Subcutaneous abdominal adipose tissue (tissue), 5 donors: ENCODE data around the gene TUBB4B.

Source experiments
- H3K27ac ChIP-seq: one replicate; pipeline ENCODE4 v1.7.0; 2013; ENCODE audit warnings: low read depth, mild to moderate bottlenecking, inconsistent platforms, low read length, moderate library complexity
- H3K27me3 ChIP-seq, 5 donors: one replicate each; pipeline ENCODE4 v1.7.0; 2013; ENCODE audit warnings: low read length in 5 of 5, inconsistent platforms in 1 of 5; ENCODE audit not compliant: control insufficient read depth in 5 of 5, insufficient read depth in 4 of 5
- H3K36me3 ChIP-seq, 5 donors: one replicate each; pipeline ENCODE4 v1.7.0; 2013; ENCODE audit warnings: low read length in 5 of 5; ENCODE audit not compliant: control insufficient read depth in 5 of 5, insufficient read depth in 5 of 5
- H3K4me1 ChIP-seq, 5 donors: one replicate each; pipeline ENCODE4 v1.7.0; 2013; ENCODE audit warnings: low read length in 5 of 5, mild to moderate bottlenecking in 3 of 5, moderate library complexity in 1 of 5; ENCODE audit not compliant: control insufficient read depth in 5 of 5, insufficient read depth in 5 of 5
- H3K4me3 ChIP-seq, 5 donors: one replicate each; pipeline ENCODE4 v1.7.0; 2013; ENCODE audit warnings: low read length in 5 of 5, low read depth in 1 of 5
- H3K9ac ChIP-seq, 5 donors: one replicate each; pipeline ENCODE4 v1.7.0; 2013; ENCODE audit warnings: low read length in 5 of 5, mild to moderate bottlenecking in 4 of 5, moderate library complexity in 3 of 5
- H3K9me3 ChIP-seq, 5 donors: one replicate each; pipeline ENCODE4 v1.7.0; 2013; ENCODE audit warnings: low read length in 5 of 5; ENCODE audit not compliant: control insufficient read depth in 5 of 5
- donor health status: healthy.
- donor health status: healthy.
- donor health status: healthy.
- donor health status: healthy.
- donor health status: healthy.

The TUBB4B gene

GRCh38 chr9:137278721-137279711 lies 37.9 kb downstream of the TUBB4B start:
- no peak overlapping the region for H3K27ac ChIP-seq

DNA sequence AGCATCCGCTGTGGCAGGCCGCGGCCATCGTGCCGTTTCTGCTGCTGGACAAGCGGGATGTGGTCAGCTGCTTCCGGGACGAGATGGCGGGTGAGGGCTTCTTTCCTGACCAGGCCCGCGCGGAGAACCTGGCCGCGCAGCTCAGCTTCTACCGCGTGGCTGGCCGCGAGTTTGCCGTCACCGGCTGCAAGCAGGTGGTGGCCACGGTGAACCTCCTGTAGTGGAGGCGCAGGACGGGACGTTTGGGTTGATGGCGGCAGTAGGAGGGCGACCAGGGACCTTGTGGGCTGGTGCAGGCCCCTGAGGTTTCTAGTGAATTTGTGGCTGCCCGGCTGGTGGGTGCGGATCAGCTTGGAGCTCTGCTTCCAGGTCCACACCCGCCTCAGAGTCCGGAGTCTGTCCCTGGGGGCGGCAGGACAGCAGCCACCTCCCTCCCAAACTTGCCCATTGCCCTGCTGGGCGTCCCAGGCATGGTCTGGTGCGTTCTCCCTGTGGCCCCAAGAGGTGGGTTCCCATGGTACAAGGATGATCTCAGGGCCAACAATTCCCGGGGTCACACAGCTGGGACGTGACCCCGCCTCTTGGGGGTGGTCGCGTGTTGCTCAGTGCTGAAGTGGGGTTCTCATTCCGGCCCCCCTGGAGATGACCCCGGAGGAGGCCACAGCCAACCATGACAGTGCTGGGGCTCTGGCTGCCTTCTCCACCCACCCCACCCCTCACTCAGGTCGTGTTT lies 38.8 kb downstream of the TUBB4B start:
- peaks cover 0 to 22% (median 10%) of the 10 kb centered on the region in 5 donors for H3K27me3 ChIP-seq
- peaks cover 0 to 19% (median 8%) of the 10 kb centered on the region in 5 donors for H3K36me3 ChIP-seq
- no peak overlapping the region for H3K27ac ChIP-seq
- peaks cover 0 to 58% (median 41%) of the 10 kb centered on the region in 5 donors for H3K4me1 ChIP-seq
- no peak overlapping the region for H3K9ac ChIP-seq
- H3K9me3 ChIP-seq, result peaks cover 0 to 3% (median 0%) of the 10 kb centered on the region in 5 donors
- no peak overlapping the region for H3K4me3 ChIP-seq

More at GRCh38 chr9:137278721-137279711, 37.9 kb downstream of the TUBB4B start:
- Histone ChIP-seq H3K4me3 (peak overlapping the region in 2 of 5 donors; percentile 42 to 68), H3K9ac (no peak overlapping the region), H3K9me3 (peaks cover 0 to 3% (median 0%) of the 10 kb centered on the region in 5 donors), H3K4me1 (peaks cover 0 to 66% (median 48%) of the 10 kb centered on the region in 5 donors), H3K36me3 (peaks cover 0 to 19% (median 8%) of the 10 kb centered on the region in 5 donors), H3K27me3 (peaks cover 0 to 22% (median 10%) of the 10 kb centered on the region in 5 donors)

DNA sequence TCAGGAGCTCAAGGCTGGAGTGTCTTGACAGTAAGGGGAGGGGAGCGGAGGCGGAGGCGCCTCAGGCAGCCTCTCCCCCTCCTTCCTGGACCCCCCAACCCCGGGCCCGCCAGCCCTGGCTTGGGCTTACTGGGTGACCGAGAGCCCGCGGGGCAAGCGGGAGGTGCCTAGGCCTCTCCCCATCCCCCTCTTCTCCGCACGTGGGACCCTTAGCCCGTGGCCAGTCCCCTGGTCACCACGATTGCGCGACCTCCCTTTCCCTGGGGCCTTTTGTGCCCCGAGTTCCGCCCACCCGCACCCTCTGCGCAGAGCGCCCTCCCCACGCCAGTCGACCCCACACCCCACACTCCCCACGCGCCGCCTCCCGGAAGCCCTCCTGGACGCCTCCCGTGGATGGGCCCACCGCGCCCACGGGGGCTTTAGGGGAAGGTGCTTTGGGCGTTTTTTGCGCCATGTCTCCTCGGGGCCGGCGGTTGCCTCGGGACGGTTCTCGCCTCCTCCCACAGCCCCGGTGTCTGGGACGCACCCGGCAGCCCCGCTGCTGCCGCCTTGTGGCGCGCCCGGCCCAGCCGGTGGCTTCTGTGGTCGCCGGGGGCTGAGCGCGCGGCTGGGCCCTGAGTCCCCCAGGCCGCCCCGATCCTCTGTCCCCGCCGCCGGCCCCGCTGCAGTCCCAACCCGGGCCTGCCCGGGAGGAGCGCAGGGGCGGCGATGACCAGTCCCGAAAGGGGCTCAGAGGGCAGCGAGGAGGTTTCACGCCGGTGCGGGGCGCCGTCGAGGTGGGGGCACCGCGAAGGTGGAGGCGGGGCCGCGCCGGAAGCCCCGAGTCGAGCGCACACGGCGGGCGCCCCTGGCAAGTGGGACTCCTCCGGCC lies 39.6 kb downstream of the TUBB4B start:
- peak overlapping the region in 1 of 5 donors; percentile 34 for H3K4me3 ChIP-seq
- H3K9me3 ChIP-seq, result peaks cover 0 to 3% (median 0%) of the 10 kb centered on the region in 5 donors
- no peak overlapping the region for H3K9ac ChIP-seq
- H3K27ac ChIP-seq, result no peak overlapping the region
- peaks cover 0 to 19% (median 8%) of the 10 kb centered on the region in 5 donors for H3K36me3 ChIP-seq
- H3K4me1 ChIP-seq, result peaks cover 0 to 52% (median 35%) of the 10 kb centered on the region in 5 donors
- peaks cover 0 to 20% (median 10%) of the 10 kb centered on the region in 5 donors for H3K27me3 ChIP-seq

GRCh38 chr9:137281345-137282116 lies 40.4 kb downstream of the TUBB4B start:
- Histone ChIP-seq H3K4me3 (no peak overlapping the region), H3K4me1 (peaks cover 0 to 44% (median 27%) of the 10 kb centered on the region in 5 donors), H3K27me3 (peaks cover 0 to 20% (median 10%) of the 10 kb centered on the region in 5 donors)

DNA sequence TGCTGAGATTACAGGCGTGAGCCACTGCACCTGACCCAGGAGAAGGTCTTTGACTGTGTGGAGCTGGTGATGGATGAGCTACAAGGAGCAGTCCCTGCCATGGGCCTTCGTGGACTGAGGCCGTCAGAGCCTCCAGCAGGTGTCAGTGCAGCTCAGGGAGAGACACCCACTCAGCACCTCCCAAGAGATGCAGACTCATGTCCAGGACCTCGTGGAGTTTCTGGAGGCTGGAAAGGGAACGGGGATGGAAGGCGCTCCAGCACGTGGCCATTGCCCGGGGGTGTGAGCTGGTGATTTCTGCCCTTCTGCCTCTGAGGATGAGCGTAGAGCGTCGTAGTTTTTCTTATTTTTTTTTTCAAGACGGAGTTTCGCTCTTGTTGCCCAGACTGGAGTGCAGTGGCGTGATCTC lies 45.9 kb downstream of the TUBB4B start:
- H3K27ac ChIP-seq, result no peak overlapping the region
- peaks cover 0 to 3% (median 0%) of the 10 kb centered on the region in 5 donors for H3K27me3 ChIP-seq
- peaks cover 0 to 5% (median 0%) of the 10 kb centered on the region in 5 donors for H3K4me1 ChIP-seq
- no peaks in the 10 kb centered on the region for H3K9me3 ChIP-seq
- no peaks in the 10 kb centered on the region for H3K36me3 ChIP-seq
- no peak overlapping the region for H3K9ac ChIP-seq
- H3K4me3 ChIP-seq, result no peak overlapping the region

More at GRCh38 chr9:137281345-137282116, 40.4 kb downstream of the TUBB4B start:
- Histone ChIP-seq H3K36me3 (peaks cover 0 to 19% (median 8%) of the 10 kb centered on the region in 5 donors), H3K9ac (no peak overlapping the region), H3K27ac (no peak overlapping the region), H3K9me3 (peaks cover 0 to 3% (median 0%) of the 10 kb centered on the region in 5 donors)

DNA sequence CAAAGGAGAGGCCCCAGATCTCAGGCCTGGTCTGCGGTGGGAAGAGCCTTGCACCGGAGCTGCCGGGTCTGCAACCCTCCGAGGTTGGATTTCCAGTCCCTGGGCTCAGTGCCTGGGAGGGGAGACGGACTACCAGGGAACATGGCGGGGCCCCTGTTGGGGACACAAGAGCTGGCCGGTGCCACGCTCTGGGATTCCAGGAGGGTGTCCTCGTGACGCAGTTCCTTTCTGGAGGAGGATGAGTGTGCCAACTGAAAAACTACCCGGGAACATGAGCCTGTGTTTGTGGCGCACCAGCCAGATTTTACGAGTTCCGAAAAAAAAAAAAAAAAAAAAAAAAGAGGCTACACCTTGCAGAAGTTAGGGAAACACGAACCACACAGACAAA lies 52.0 kb downstream of the TUBB4B start:
- no peak overlapping the region for H3K27ac ChIP-seq

More for the DNA sequence above, 52.0 kb downstream of the TUBB4B start:
- H3K4me3 ChIP-seq, result no peak overlapping the region
- H3K4me1 ChIP-seq, result peaks cover 0 to 33% (median 26%) of the 10 kb centered on the region in 5 donors
- peaks cover 0 to 5% (median 4%) of the 10 kb centered on the region in 5 donors for H3K9me3 ChIP-seq
- no peak overlapping the region for H3K9ac ChIP-seq
- H3K27me3 ChIP-seq, result peaks cover 12 to 35% (median 29%) of the 10 kb centered on the region in 5 donors
- no peaks in the 10 kb centered on the region for H3K36me3 ChIP-seq
